SK-N-SH treated with all-trans-retinoic acid at 6 μM for 48 hours (cell line): ENCODE data around the gene RB1.

Source experiments
- ATAC-seq: fragments of 200-7000 bp; cut with Tn5 transposase; 3 replicates; pipeline ENCODE4 v1.9.1; 2020; ENCODE audit warnings: mild to moderate bottlenecking, moderate library complexity
- ARNTL ChIP-seq: fragments of 450-650 bp; formaldehyde crosslinking; IDR thresholded peaks from 2 replicates; pipeline ENCODE4 v1.5.0; 2020; ENCODE audit warnings: low read depth, mild to moderate bottlenecking, moderate library complexity, borderline replicate concordance
- BACH2 ChIP-seq: fragments of 250-450 bp; sonication (Bioruptor Pico); IDR thresholded peaks from 2 replicates; pipeline ENCODE4 v1.9.0; 2021; ENCODE audit warnings: mild to moderate bottlenecking, borderline replicate concordance
- CREB5 ChIP-seq: fragments of 250-450 bp; sonication (Bioruptor Pico); IDR thresholded peaks from 2 replicates; pipeline ENCODE4 v1.5.1; 2020; ENCODE audit warnings: low read depth, mild to moderate bottlenecking, moderate library complexity
- CSDC2 ChIP-seq: fragments of 250-450 bp; sonication (Bioruptor Pico); IDR thresholded peaks from 2 replicates; pipeline ENCODE4 v1.5.0; 2020; ENCODE audit warnings: mild to moderate bottlenecking, moderate library complexity
- CSRNP3 ChIP-seq: fragments of 250-450 bp; sonication (Bioruptor Pico); IDR thresholded peaks from 2 replicates; pipeline ENCODE4 v1.5.1; 2021; ENCODE audit warnings: mild to moderate bottlenecking, moderate library complexity
- ESRRG ChIP-seq: fragments of 250-450 bp; sonication (Bioruptor Pico); IDR thresholded peaks from 2 replicates; pipeline ENCODE4 v1.6.1; 2021; ENCODE audit warnings: mild to moderate bottlenecking
- GLIS3 ChIP-seq: fragments of 250-450 bp; sonication (Bioruptor Pico); IDR thresholded peaks from 2 replicates; pipeline ENCODE4 v1.5.0; 2020; ENCODE audit warnings: mild to moderate bottlenecking, moderate library complexity
- ISL1 ChIP-seq: fragments of 250-450 bp; sonication (Bioruptor Pico); IDR thresholded peaks from 2 replicates; pipeline ENCODE4 v2.1.2; 2022; ENCODE audit warnings: mild to moderate bottlenecking, moderate library complexity
- OSR1 ChIP-seq: fragments of 250-450 bp; sonication (Bioruptor Pico); IDR thresholded peaks from 2 replicates; pipeline ENCODE4 v1.8.0; 2022; ENCODE audit warnings: moderate library complexity, mild to moderate bottlenecking, inconsistent platforms
- PATZ1 ChIP-seq: fragments of 250-450 bp; sonication (Bioruptor Pico); IDR thresholded peaks from 2 replicates; pipeline ENCODE4 v1.8.0; 2020; ENCODE audit warnings: mild to moderate bottlenecking, moderate library complexity, borderline replicate concordance
- POU6F1 ChIP-seq: fragments of 250-450 bp; sonication (Bioruptor Pico); IDR thresholded peaks from 2 replicates; pipeline ENCODE4 v1.8.0; 2021; ENCODE audit warnings: low read depth, mild to moderate bottlenecking, moderate library complexity, borderline replicate concordance
- PPARA ChIP-seq: fragments of 250-450 bp; sonication (Bioruptor Pico); IDR thresholded peaks from 2 replicates; pipeline ENCODE4 v1.5.0; 2020; ENCODE audit warnings: mild to moderate bottlenecking, borderline replicate concordance
- RARB ChIP-seq: fragments of 250-450 bp; sonication (Bioruptor Pico); IDR thresholded peaks from 2 replicates; pipeline ENCODE4 v1.8.0; 2021; ENCODE audit warnings: mild to moderate bottlenecking, moderate library complexity
- SNAI2 ChIP-seq: fragments of 250-450 bp; sonication (Bioruptor Pico); IDR thresholded peaks from 2 replicates; pipeline ENCODE4 v1.5.0; 2020; ENCODE audit warnings: mild to moderate bottlenecking, moderate library complexity
- TCF4 ChIP-seq: fragments of 250-450 bp; sonication (Bioruptor Pico); IDR thresholded peaks from 2 replicates; pipeline ENCODE4 v1.8.0; 2021; ENCODE audit warnings: mild to moderate bottlenecking, moderate library complexity, borderline replicate concordance
- TOX ChIP-seq: fragments of 250-450 bp; sonication (Bioruptor Pico); IDR thresholded peaks from 2 replicates; pipeline ENCODE4 v1.8.0; 2021; ENCODE audit warnings: mild to moderate bottlenecking, moderate library complexity, borderline replicate concordance
- TSHZ2 ChIP-seq: fragments of 250-450 bp; sonication (Bioruptor Pico); IDR thresholded peaks from 2 replicates; pipeline ENCODE4 v1.5.0; 2020; ENCODE audit warnings: mild to moderate bottlenecking, moderate library complexity
- ZC3H10 ChIP-seq: fragments of 250-450 bp; sonication (Bioruptor Pico); IDR thresholded peaks from 2 replicates; pipeline ENCODE4 v1.5.1; 2021; ENCODE audit warnings: mild to moderate bottlenecking, moderate library complexity
- ZFP3 ChIP-seq: fragments of 250-450 bp; sonication (Bioruptor Pico); IDR thresholded peaks from 2 replicates; pipeline ENCODE4 v1.5.0; 2020; ENCODE audit warnings: mild to moderate bottlenecking, moderate library complexity
- ZFP30 ChIP-seq: fragments of 450-650 bp; formaldehyde crosslinking; IDR thresholded peaks from 2 replicates; pipeline ENCODE4 v1.5.0; 2022; ENCODE audit warnings: mild to moderate bottlenecking, moderate library complexity
- ZNF565 ChIP-seq: fragments of 450-650 bp; formaldehyde crosslinking; conservative IDR thresholded peaks from 2 replicates; pipeline ENCODE4 v1.5.0; 2020; ENCODE audit warnings: low read depth, mild to moderate bottlenecking, moderate library complexity
- ZNF70 ChIP-seq: fragments of 450-650 bp; formaldehyde crosslinking; IDR thresholded peaks from 2 replicates; pipeline ENCODE4 v1.5.0; 2020; ENCODE audit warnings: mild to moderate bottlenecking, moderate library complexity
- ZNF8 ChIP-seq: fragments of 450-650 bp; formaldehyde crosslinking; IDR thresholded peaks from 2 replicates; pipeline ENCODE4 v1.5.0; 2020; ENCODE audit warnings: mild to moderate bottlenecking, moderate library complexity

Gene RB1

GRCh38 chr13:48508011-48508410 lies 204.5 kb downstream of the RB1 start:
- no peak for ATAC-seq
- TF ChIP-seq ZFP30 (CRISPR knock-in tag) (no peak), ZNF565 (CRISPR knock-in tag) (no peak)

GRCh38 chr13:48510698-48511097 lies 207.1 kb downstream of the RB1 start:
- no peak for ATAC-seq
- TF ChIP-seq ZNF70 (CRISPR knock-in tag): no peak
- no peak for TF ChIP-seq CSRNP3 (CRISPR knock-in tag)
- TF ChIP-seq OSR1: no peak
- no peak for TF ChIP-seq GLIS3
- TF ChIP-seq ZFP3 (CRISPR knock-in tag): no peak
- TF ChIP-seq TCF4 (CRISPR knock-in tag): no peak
- TF ChIP-seq SNAI2 (CRISPR knock-in tag): no peak
- no peak for TF ChIP-seq RARB (CRISPR knock-in tag)
- TF ChIP-seq CSDC2: no peak
- no peak for TF ChIP-seq ESRRG (CRISPR knock-in tag)
- no peak for TF ChIP-seq ZFP30 (CRISPR knock-in tag)
- TF ChIP-seq TOX (CRISPR knock-in tag): no peak
- no peak for TF ChIP-seq PPARA (CRISPR knock-in tag)
- no peak for TF ChIP-seq CREB5 (CRISPR knock-in tag)
- TF ChIP-seq POU6F1 (CRISPR knock-in tag): no peak

- ATAC-seq: no peak
These were observed 208.2 kb downstream of the RB1 start for GRCh38 chr13:48511621-48512230.

More at GRCh38 chr13:48511621-48512230, 208.2 kb downstream of the RB1 start:
- no peak for TF ChIP-seq ESRRG (CRISPR knock-in tag)
- TF ChIP-seq BACH2 (CRISPR knock-in tag): no peak
- no peak for TF ChIP-seq ZC3H10
- TF ChIP-seq TOX (CRISPR knock-in tag): no peak
- no peak for TF ChIP-seq ZNF70 (CRISPR knock-in tag)
- TF ChIP-seq CSDC2: no peak
- no peak for TF ChIP-seq TSHZ2
- TF ChIP-seq ZNF8: no peak
- no peak for TF ChIP-seq ARNTL (CRISPR knock-in tag)
- TF ChIP-seq ZFP3 (CRISPR knock-in tag): no peak
- TF ChIP-seq ISL1 (CRISPR knock-in tag): no peak
- TF ChIP-seq TCF4 (CRISPR knock-in tag): no peak
- TF ChIP-seq PATZ1 (CRISPR knock-in tag): no peak
- no peak for TF ChIP-seq ZNF565 (CRISPR knock-in tag)
- no peak for TF ChIP-seq CSRNP3 (CRISPR knock-in tag)
- TF ChIP-seq ZFP30 (CRISPR knock-in tag): no peak
